Measurements from ENCODE around the gene MED29. TPM values are rescaled to one million over a fixed set of nuclear protein-coding genes. Genes with fewer than 3 reads are reported as not detected.

MED29 gene
- polyA plus RNA-seq, 2 of the 4 experiments (the other 2 are of a cell fraction): 47.7 to 57.5 TPM

GRCh38 chr19:39416152-39417120 is 25.3 kb downstream of the MED29 start:
- Histone ChIP-seq H3K4me2 (no peak overlapping the region), H3K4me3 (no peak overlapping the region), H3K4me1 (peaks cover 16% of the 10 kb centered on the region), H3K27ac (no peak overlapping the region), H3K9me3 (no peaks in the 10 kb centered on the region)
- ATAC-seq (no peak), DNase-seq (ENCODE audit: low read depth in 1 of 2, low spot score in 1 of 2) (no peak), FAIRE-seq (no peak)
- POLR2A ChIA-PET: interaction anchor here (0.6 to 4.7 kb wide), 4 partner anchors 10 to 50 kb away, joined by 3 to 102 read pairs (median 7); partner anchors contain the start of gene RPS16
- 89% methylated on average over 22 of the region's 27 CpGs for WGBS (ENCODE audit: missing lambda C conversion rate)
- TF ChIP-seq, protein P1, sequence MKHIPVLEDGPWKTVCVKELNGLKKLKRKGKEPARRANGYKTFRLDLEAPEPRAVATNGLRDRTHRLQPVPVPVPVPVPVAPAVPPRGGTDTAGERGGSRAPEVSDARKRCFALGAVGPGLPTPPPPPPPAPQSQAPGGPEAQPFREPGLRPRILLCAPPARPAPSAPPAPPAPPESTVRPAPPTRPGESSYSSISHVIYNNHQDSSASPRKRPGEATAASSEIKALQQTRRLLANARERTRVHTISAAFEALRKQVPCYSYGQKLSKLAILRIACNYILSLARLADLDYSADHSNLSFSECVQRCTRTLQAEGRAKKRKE (CRISPR knock-in tag; IDR thresholded peaks at IDR 0.05; ENCODE audit: low read depth): no peak
- TF ChIP-seq PHF8 (IDR thresholded peaks at IDR 0.05; ENCODE audit: borderline replicate concordance, low read depth) (no peak), JUN (IDR thresholded peaks at IDR 0.05) (no peak), ZNF302 (CRISPR knock-in tag; IDR thresholded peaks at IDR 0.05) (no peak), RNF2 (IDR thresholded peaks at IDR 0.05; ENCODE audit: borderline replicate concordance, low read depth) (no peak), POLR2A (IDR thresholded peaks at IDR 0.05; ENCODE audit: low read length) (no peak), HOXB13 (CRISPR knock-in tag; IDR thresholded peaks at IDR 0.05; ENCODE audit: low read depth) (no peak)
- CTCF ChIA-PET: interaction anchor here (1.0 to 23.5 kb wide), 9 partner anchors 10 to 117 kb away, joined by 3 to 457 read pairs (median 12); partner anchors contain the start of genes EID2B, MED29, PAF1 and RPS16

DNA sequence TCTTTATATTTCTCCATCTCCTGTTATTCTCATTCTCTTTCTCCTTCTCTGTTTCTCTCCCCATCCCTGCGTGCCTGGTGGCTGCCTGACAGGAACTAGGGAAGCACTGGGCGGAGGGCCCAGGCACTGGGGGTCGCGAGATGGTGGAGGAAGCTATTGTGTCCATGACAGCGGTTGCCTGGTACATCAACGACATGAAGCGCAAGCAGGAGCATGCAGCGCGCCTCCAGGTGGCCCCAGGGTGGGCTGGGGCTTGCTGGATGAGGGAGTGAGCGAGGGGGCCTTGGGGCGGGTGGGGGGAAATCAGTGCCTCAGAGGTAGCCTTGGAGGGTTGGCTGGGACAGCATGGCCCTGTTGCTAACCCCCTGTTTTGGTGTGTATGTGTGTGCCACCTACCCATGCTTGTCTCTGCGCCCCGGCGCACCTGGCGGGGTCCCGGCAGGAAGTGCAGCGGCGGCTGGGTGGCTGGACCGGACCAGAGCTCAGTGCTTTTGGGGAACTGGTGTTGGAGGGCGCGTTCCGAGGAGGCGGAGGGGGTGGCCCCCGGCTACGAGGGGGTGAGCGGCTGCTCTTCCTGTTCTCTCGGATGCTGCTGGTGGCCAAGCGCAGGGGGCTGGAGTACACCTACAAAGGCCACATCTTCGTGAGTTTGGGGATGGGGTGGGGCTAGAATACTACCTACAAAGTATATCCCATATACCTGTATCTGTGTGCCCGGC is 26.4 kb downstream of the MED29 start:
- DNase-seq (ENCODE audit: low read depth in 1 of 2, low spot score in 1 of 2) (no peak), ATAC-seq (no peak), FAIRE-seq (no peak)
- ChIA-PET CTCF (interaction anchor here (1.1 to 23.5 kb wide), 8 partner anchors 9 to 116 kb away, joined by 4 to 457 read pairs (median 10); partner anchors contain the start of genes EID2B, MED29, PAF1 and ZFP36), POLR2A (interaction anchor here (4.7 to 10.5 kb wide), 2 partner anchors 18 kb away, joined by 102 to 160 read pairs; partner anchors contain the start of gene RPS16)
- no peak overlapping the region for H3K4me3 ChIP-seq
- H3K4me1 ChIP-seq: peaks cover 13% of the 10 kb centered on the region
- H3K4me2 ChIP-seq: no peak overlapping the region
- WGBS (ENCODE audit: missing lambda C conversion rate): 94% methylated on average over 29 of the region's 30 CpGs
- no peaks in the 10 kb centered on the region for H3K9me3 ChIP-seq
- TF ChIP-seq EP300 (IDR thresholded peaks at IDR 0.05) (no peak), JUN (IDR thresholded peaks at IDR 0.05) (no peak), KDM5A (IDR thresholded peaks at IDR 0.05) (no peak), BHLHE40 (IDR thresholded peaks at IDR 0.05; ENCODE audit: low read depth, low read length) (no peak), CHD2 (IDR thresholded peaks at IDR 0.05; ENCODE audit: low read length, partially characterized antibody) (no peak), ZFP36 (IDR thresholded peaks at IDR 0.05; ENCODE audit: borderline replicate concordance, partially characterized antibody) (no peak), NR3C1 (IDR thresholded peaks at IDR 0.05) (no peak), RAD21 (conservative IDR thresholded peaks at IDR 0.05 in 1 of 2, IDR thresholded peaks at IDR 0.05 in 1 of 2) (no peak), EHMT2 (IDR thresholded peaks at IDR 0.05; ENCODE audit: low read depth) (no peak), TFCP2L1 (CRISPR knock-in tag; IDR thresholded peaks at IDR 0.05) (no peak), HOXB13 (CRISPR knock-in tag; IDR thresholded peaks at IDR 0.05; ENCODE audit: low read depth) (no peak), HDAC2 (IDR thresholded peaks at IDR 0.05) (no peak)
- TF ChIP-seq, protein P2, sequence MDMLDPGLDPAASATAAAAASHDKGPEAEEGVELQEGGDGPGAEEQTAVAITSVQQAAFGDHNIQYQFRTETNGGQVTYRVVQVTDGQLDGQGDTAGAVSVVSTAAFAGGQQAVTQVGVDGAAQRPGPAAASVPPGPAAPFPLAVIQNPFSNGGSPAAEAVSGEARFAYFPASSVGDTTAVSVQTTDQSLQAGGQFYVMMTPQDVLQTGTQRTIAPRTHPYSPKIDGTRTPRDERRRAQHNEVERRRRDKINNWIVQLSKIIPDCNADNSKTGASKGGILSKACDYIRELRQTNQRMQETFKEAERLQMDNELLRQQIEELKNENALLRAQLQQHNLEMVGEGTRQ (IDR thresholded peaks at IDR 0.05): no peak
- H3K27ac ChIP-seq: no peak overlapping the region

GRCh38 chr19:39419003-39419402 is 27.8 kb downstream of the MED29 start:
- CTCF ChIA-PET: interaction anchor here (1.0 to 23.5 kb wide), 10 partner anchors 7 to 144 kb away, joined by 3 to 457 read pairs (median 16); partner anchors contain the start of genes EID2B, MED29, PAF1 and PLEKHG2
- peak; percentile 54 for FAIRE-seq

More at GRCh38 chr19:39419003-39419402, 27.8 kb downstream of the MED29 start:
- no peaks in the 10 kb centered on the region for H3K9me3 ChIP-seq
- POLR2A ChIA-PET: interaction anchor here (10.5 kb wide), 1 partner anchor 16 kb away, joined by 160 read pairs; the partner anchor contains the start of gene RPS16
- ATAC-seq: no peak
- H3K27ac ChIP-seq: no peak overlapping the region
- peak; percentile 77 for TF ChIP-seq ZFP36 (IDR thresholded peaks at IDR 0.05; ENCODE audit: borderline replicate concordance, partially characterized antibody)
- TF ChIP-seq HOXA7 (CRISPR knock-in tag; IDR thresholded peaks at IDR 0.05): no peak
- 0 out of 2 replicates have a peak, but pooled peaks have one; percentile 57 for TF ChIP-seq KDM1A (IDR thresholded peaks at IDR 0.05; ENCODE audit: low read depth)
- no peak overlapping the region for H3K4me2 ChIP-seq
- H3K4me1 ChIP-seq: peaks cover 10% of the 10 kb centered on the region
- no peak for DNase-seq (ENCODE audit: low read depth in 1 of 2, low spot score in 1 of 2)
- H3K4me3 ChIP-seq: no peak overlapping the region
- WGBS (ENCODE audit: missing lambda C conversion rate): 91% methylated on average over 9 of the region's 9 CpGs
